HepG2 (cell line): ENCODE measurements around the gene ZNF697. TPM values are rescaled to one million over a fixed set of nuclear protein-coding genes. Genes with fewer than 3 reads are reported as not detected.

ENCODE experiments used
- AGO2 ChIP-seq: fragments of 200-400 bp; formaldehyde crosslinking; optimal IDR thresholded peaks from 2 replicates; pipeline ENCODE3; 2017; ENCODE audit warnings: mild to moderate bottlenecking, low read depth, low read length, moderate library complexity
- CC2D1A ChIP-seq: sonication (generic); formaldehyde crosslinking; IDR thresholded peaks from 2 replicates; pipeline ENCODE4 v1.8.1; 2023; ENCODE audit warnings: mild to moderate bottlenecking, missing genetic modification reagents
- ETV5 ChIP-seq: IDR thresholded peaks from 2 replicates; pipeline ENCODE4 v1.6.1; 2018; ENCODE audit warnings: missing biosample characterization, missing genetic modification reagents, inconsistent platforms, borderline replicate concordance
- ISL2 ChIP-seq: sonication (generic); formaldehyde crosslinking; IDR thresholded peaks from 2 replicates; pipeline ENCODE4 v1.5.0; 2020; ENCODE audit warnings: missing genetic modification reagents
- PAX8 ChIP-seq: sonication (generic); formaldehyde crosslinking; IDR thresholded peaks from 2 replicates; pipeline ENCODE4 v1.8.0; 2022; ENCODE audit warnings: mild to moderate bottlenecking, missing genetic modification reagents, borderline replicate concordance
- PRDM15 ChIP-seq: sonication (generic); formaldehyde crosslinking; IDR thresholded peaks from 2 replicates; pipeline ENCODE4 v1.4.0; 2020; ENCODE audit warnings: missing genetic modification reagents
- RAD51 ChIP-seq: fragments of 450-650 bp; IDR thresholded peaks from 2 replicates; pipeline ENCODE4 v1.6.1; 2016; ENCODE audit warnings: borderline replicate concordance
- SIN3B ChIP-seq: fragments of 150-350 bp; IDR thresholded peaks from 2 replicates; pipeline ENCODE4 v1.6.1; 2014; ENCODE audit warnings: low read length
- SIX4 ChIP-seq: sonication (generic); formaldehyde crosslinking; IDR thresholded peaks from 2 replicates; pipeline ENCODE4 v1.4.0; 2020; ENCODE audit warnings: missing genetic modification reagents
- TCF7L2 ChIP-seq: IDR thresholded peaks from 2 replicates; pipeline ENCODE4 v1.6.1; 2011; ENCODE audit warnings: mild to moderate bottlenecking, low read depth, low read length, moderate library complexity
- TEF ChIP-seq: sonication (generic); formaldehyde crosslinking; IDR thresholded peaks from 2 replicates; pipeline ENCODE4 v1.5.0; 2020; ENCODE audit warnings: missing genetic modification reagents
- ZBTB3 ChIP-seq: sonication (generic); formaldehyde crosslinking; IDR thresholded peaks from 2 replicates; pipeline ENCODE4 v1.4.0; 2020; ENCODE audit warnings: low read depth, mild to moderate bottlenecking, moderate library complexity, missing genetic modification reagents, borderline replicate concordance
- ZNF124 ChIP-seq: sonication (generic); formaldehyde crosslinking; IDR thresholded peaks from 2 replicates; pipeline ENCODE4 v1.4.0; 2020; ENCODE audit warnings: missing genetic modification reagents
- ZNF33B ChIP-seq: sonication (generic); formaldehyde crosslinking; IDR thresholded peaks from 2 replicates; pipeline ENCODE4 v1.5.1; 2020; ENCODE audit warnings: mild to moderate bottlenecking, missing genetic modification reagents
- ZNF468 ChIP-seq: sonication (generic); formaldehyde crosslinking; IDR thresholded peaks from 2 replicates; pipeline ENCODE4 v1.8.0; 2022; ENCODE audit warnings: mild to moderate bottlenecking, moderate library complexity, missing genetic modification reagents
- ZNF652 ChIP-seq: IDR thresholded peaks from 2 replicates; pipeline ENCODE4 v1.6.1; 2016; ENCODE audit warnings: low read depth, borderline replicate concordance
- ZSCAN30 ChIP-seq: sonication (generic); formaldehyde crosslinking; IDR thresholded peaks from 2 replicates; pipeline ENCODE4 v1.5.0; 2020; ENCODE audit warnings: mild to moderate bottlenecking, missing genetic modification reagents
- polyA plus RNA-seq, 8 experiments: library from polyadenylated mRNA; depleted of rRNA in 3 of 8; stranded (reverse) in 7 of 8; unstranded in 1 of 8; fragments of >200 nt; fragmentation: Illumina TruSeq in 4 of 8; extraction: Trizol in 4 of 8; gene quantifications; 2 replicates each; pipeline versions ENCODE4 v1.2.1 to v1.2.3, GENCODE V29; 2011 to 2016; ENCODE audit warnings: low read depth in 4 of 8, missing spikeins in 1 of 8, mixed read lengths in 1 of 8; ENCODE audit not compliant: insufficient read depth in 1 of 8
- total RNA-seq, 5 experiments: library from RNA; depleted of rRNA; stranded (reverse); fragments of >200 nt; fragmentation: Illumina TruSeq; extraction: Trizol; gene quantifications; 2 replicates each; pipeline ENCODE4 v1.2.3, GENCODE V29; 2016; ENCODE audit warnings: low read depth in 1 of 5

ZNF697 gene
- total and polyA plus RNA-seq, 2 of the 13 experiments (the other 11 are each of a cell fraction or from before 2014, with no cell fraction given), result 2.3 to 7.1 TPM

- TF ChIP-seq ZSCAN30 (CRISPR knock-in tag) (no peak), ZNF124 (CRISPR knock-in tag) (peak; percentile 80), AGO2 (peak; percentile 46), ETV5 (peak; percentile 59; the same call in 1 of the 2 replicates), ZBTB3 (0 out of 2 replicates have a peak, but pooled peaks have one; percentile 42), TEF (CRISPR knock-in tag) (no peak), PAX8 (peak; percentile 54; the same call in 1 of the 2 replicates), ZNF33B (CRISPR knock-in tag) (no peak), ZNF652 (CRISPR knock-in tag) (no peak), ISL2 (CRISPR knock-in tag) (peak; percentile 63), RAD51 (no peak), ZNF468 (CRISPR knock-in tag) (no peak), SIX4 (CRISPR knock-in tag) (no peak), CC2D1A (CRISPR knock-in tag) (no peak), SIN3B (no peak), PRDM15 (peak; percentile 17; the same call in 1 of the 2 replicates), TCF7L2 (no peak)
These were observed at the start of gene ZNF697 (continued) for GRCh38 chr1:119647734-119648619.
